H1 (cell line): ENCODE data around the gene PLEKHM3. TPM values are rescaled to one million over a fixed set of nuclear protein-coding genes. Genes with fewer than 3 reads are reported as not detected.

ENCODE experiments used
- CTCF ChIA-PET: fragments of 300-600 bp; sonication (Branson Sonifier 250); formaldehyde crosslinking; loops from one replicate; lab custom pipeline; 2021; ENCODE audit not compliant: partially characterized antibody; lab: Charles Lee
- POLR2A ChIA-PET: fragments of 300-600 bp; sonication (Branson Sonifier 250); formaldehyde crosslinking; loops from one replicate; lab custom pipeline; 2021; ENCODE audit warnings: inconsistent platforms; ENCODE audit not compliant: partially characterized antibody; lab: Charles Lee
- DNase-seq, 2 experiments: peaks; one replicate each; pipeline versions ENCODE4 v3.0.0 to v3.0.0-alpha.2; 2010 to 2022; ENCODE audit warnings: low spot score in 2 of 2, low read depth in 1 of 2, mixed read lengths in 1 of 2
- FAIRE-seq: peaks from 2 replicates; lab custom pipeline; 2011; peaks lifted over from hg19 to GRCh38; lab: Jason Lieb, UNC
- H2AFZ ChIP-seq: 2 replicates; pipeline ENCODE4 v1.8.1; 2012; ENCODE audit warnings: low read length, inconsistent platforms
- H2AK5ac ChIP-seq: 2 replicates; pipeline ENCODE4 v1.6.1; 2013; ENCODE audit warnings: low read depth, low read length
- H2BK120ac ChIP-seq: replicated peaks from 2 replicates; pipeline ENCODE3; 2013; ENCODE audit warnings: low read depth, low read length, inconsistent platforms
- H2BK12ac ChIP-seq: 2 replicates; pipeline ENCODE4 v1.6.1; 2013; ENCODE audit warnings: low read depth, low read length
- H2BK15ac ChIP-seq: 2 replicates; pipeline ENCODE4 v1.6.1; 2013; ENCODE audit warnings: low read length
- H2BK20ac ChIP-seq: 2 replicates; pipeline ENCODE4 v1.6.1; 2013; ENCODE audit warnings: low read length
- H2BK5ac ChIP-seq: 2 replicates; pipeline ENCODE4 v1.6.1; 2013; ENCODE audit warnings: low read depth, low read length
- H3K14ac ChIP-seq: 2 replicates; pipeline ENCODE4 v1.6.1; 2013; ENCODE audit warnings: inconsistent platforms; ENCODE audit not compliant: insufficient read length
- H3K18ac ChIP-seq: 2 replicates; pipeline ENCODE4 v1.6.1; 2013; ENCODE audit warnings: low read length; ENCODE audit errors: extremely low read depth
- H3K23ac ChIP-seq: 2 replicates; pipeline ENCODE4 v1.6.1; 2013; ENCODE audit warnings: inconsistent platforms; ENCODE audit not compliant: insufficient read length
- H3K23me2 ChIP-seq: 2 replicates; pipeline ENCODE4 v1.6.1; 2013; ENCODE audit warnings: low read depth, low read length
- H3K27ac ChIP-seq: 2 replicates; pipeline ENCODE4 v1.6.1; 2011; ENCODE audit warnings: low read depth, low read length, inconsistent platforms
- H3K27me3 ChIP-seq, 4 experiments: replicated peaks in 1 of 4; 1 replicate in 1 of 4; 2 replicates in 3 of 4; pipeline versions ENCODE4 v1.6.1 to v1.8.1; 2011 to 2013; ENCODE audit warnings: low read length in 3 of 4, mild to moderate bottlenecking in 3 of 4, inconsistent platforms in 2 of 4, mixed read lengths in 2 of 4, moderate library complexity in 1 of 4; ENCODE audit not compliant: control insufficient read depth in 3 of 4, insufficient read depth in 3 of 4; ENCODE audit errors: extremely low read depth in 1 of 4
- H3K36me3 ChIP-seq, 4 experiments: 2 replicates each; pipeline versions ENCODE4 v1.6.1 to v1.8.1; 2011 to 2013; ENCODE audit warnings: mild to moderate bottlenecking in 4 of 4, low read length in 3 of 4, moderate library complexity in 2 of 4, control low read depth in 1 of 4, inconsistent platforms in 1 of 4; ENCODE audit not compliant: insufficient read depth in 4 of 4, control insufficient read depth in 2 of 4
- H3K4ac ChIP-seq: replicated peaks from 2 replicates; pipeline ENCODE3; 2013; ENCODE audit warnings: low read length, low read depth, mixed read lengths, inconsistent platforms; ENCODE audit not compliant: insufficient read length
- H3K4me1 ChIP-seq, 4 experiments: replicated peaks in 1 of 4; 1 replicate in 1 of 4; 2 replicates in 3 of 4; pipeline versions ENCODE4 v1.6.1 to v1.8.1; 2011 to 2013; ENCODE audit warnings: low read length in 3 of 4, inconsistent platforms in 2 of 4, mixed read lengths in 1 of 4; ENCODE audit not compliant: insufficient read depth in 4 of 4, control insufficient read depth in 3 of 4
- H3K4me2 ChIP-seq, 2 experiments: 2 replicates each; pipeline versions ENCODE4 v1.6.1 to v1.8.1; 2011 to 2013; ENCODE audit warnings: low read depth in 2 of 2, low read length in 2 of 2, control low read depth in 1 of 2, inconsistent platforms in 1 of 2, mild to moderate bottlenecking in 1 of 2; ENCODE audit not compliant: insufficient read depth in 1 of 2
- H3K4me3 ChIP-seq, 4 experiments: fragments of 200-600, 300-600 bp in 1 of 4; sonication (generic), shearing (Covaris generic), sonication (Bioruptor Twin) in 1 of 4; 2 replicates each; pipeline versions ENCODE4 v1.5.1 to v1.8.1; 2011 to 2016; ENCODE audit warnings: low read length in 4 of 4, low read depth in 3 of 4, control low read depth in 2 of 4, inconsistent platforms in 2 of 4, mild to moderate bottlenecking in 2 of 4, mixed read lengths in 1 of 4, moderate library complexity in 1 of 4; ENCODE audit not compliant: insufficient read depth in 2 of 4; ENCODE audit errors: extremely low read depth in 1 of 4
- H3K56ac ChIP-seq: replicated peaks from 2 replicates; pipeline ENCODE3; 2013; ENCODE audit warnings: low read depth, mild to moderate bottlenecking, mixed read lengths, low read length, inconsistent platforms; ENCODE audit not compliant: insufficient read length
- H3K79me1 ChIP-seq: 2 replicates; pipeline ENCODE4 v1.6.1; 2013; ENCODE audit warnings: low read depth, low read length, control low read depth
- H3K79me2 ChIP-seq, 2 experiments: 2 replicates each; pipeline versions ENCODE4 v1.6.1 to v1.8.1; 2012 to 2013; ENCODE audit warnings: low read length in 2 of 2, mild to moderate bottlenecking in 2 of 2, inconsistent platforms in 1 of 2; ENCODE audit not compliant: insufficient read depth in 2 of 2, control insufficient read depth in 1 of 2
- H3K9ac ChIP-seq, 4 experiments: replicated peaks in 1 of 4; 1 replicate in 1 of 4; 2 replicates in 3 of 4; pipeline versions ENCODE4 v1.6.1 to v1.8.1; 2011 to 2013; ENCODE audit warnings: low read depth in 3 of 4, low read length in 3 of 4, control low read depth in 2 of 4, mild to moderate bottlenecking in 2 of 4, moderate library complexity in 2 of 4, inconsistent platforms in 1 of 4; ENCODE audit errors: extremely low read depth in 1 of 4
- H3K9me3 ChIP-seq, 2 experiments: 2 replicates each; pipeline versions ENCODE4 v1.6.1 to v1.8.1; 2012 to 2013; ENCODE audit warnings: mild to moderate bottlenecking in 2 of 2, moderate library complexity in 2 of 2, control low read depth in 1 of 2, inconsistent platforms in 1 of 2, low read depth in 1 of 2, low read length in 1 of 2, mixed read lengths in 1 of 2; ENCODE audit not compliant: insufficient read depth in 2 of 2
- H4K20me1 ChIP-seq, 2 experiments: replicated peaks in 1 of 2; 2 replicates each; pipeline versions ENCODE3 to v1.8.1; 2011 to 2013; ENCODE audit warnings: inconsistent platforms in 2 of 2, low read length in 2 of 2, mild to moderate bottlenecking in 1 of 2; ENCODE audit not compliant: insufficient read depth in 2 of 2, control insufficient read depth in 1 of 2
- H4K5ac ChIP-seq: 2 replicates; pipeline ENCODE4 v1.6.1; 2013; ENCODE audit warnings: low read length, low read depth, mixed read lengths, inconsistent platforms; ENCODE audit not compliant: insufficient read length
- H4K8ac ChIP-seq: 2 replicates; pipeline ENCODE4 v1.8.0; 2013; ENCODE audit warnings: mild to moderate bottlenecking, moderate library complexity, low read length, inconsistent platforms; ENCODE audit not compliant: insufficient read depth; ENCODE audit errors: extremely low read depth
- H4K91ac ChIP-seq: replicated peaks from 2 replicates; pipeline ENCODE3; 2013; ENCODE audit warnings: low read length, mixed read lengths, inconsistent platforms; ENCODE audit not compliant: insufficient read length
- ATF3 ChIP-seq: IDR thresholded peaks from 2 replicates; pipeline ENCODE4 v1.6.1; 2011; ENCODE audit warnings: low read depth, mild to moderate bottlenecking, low read length; ENCODE audit not compliant: insufficient read depth
- CREB1 ChIP-seq: IDR thresholded peaks from 2 replicates; pipeline ENCODE4 v1.6.1; 2012; ENCODE audit warnings: inconsistent platforms
- E2F6 ChIP-seq: IDR thresholded peaks from 2 replicates; pipeline ENCODE4 v1.6.1; 2012; ENCODE audit warnings: inconsistent platforms
- EGR1 ChIP-seq: IDR thresholded peaks from 2 replicates; pipeline ENCODE4 v1.6.1; 2011; ENCODE audit warnings: low read depth, low read length, borderline replicate concordance
- GTF2F1 ChIP-seq: IDR thresholded peaks from 2 replicates; pipeline ENCODE4 v1.6.1; 2012; ENCODE audit warnings: low read depth, low read length, improper control_type of control experiment, borderline replicate concordance
- JUN ChIP-seq: IDR thresholded peaks from 2 replicates; pipeline ENCODE4 v1.6.1; 2011; ENCODE audit warnings: low read depth, mild to moderate bottlenecking, improper control_type of control experiment, low read length
- KDM5A ChIP-seq: fragments of 200-600 bp; IDR thresholded peaks from 2 replicates; pipeline ENCODE4 v1.7.1; 2012; ENCODE audit warnings: mild to moderate bottlenecking, low read length, inconsistent platforms, mixed read lengths
- MAX ChIP-seq: IDR thresholded peaks from 2 replicates; pipeline ENCODE4 v1.6.1; 2012; ENCODE audit warnings: inconsistent platforms
- RAD21 ChIP-seq, 2 experiments: IDR thresholded peaks in 1 of 2; conservative IDR thresholded peaks in 1 of 2; 2 replicates each; pipeline ENCODE4 v1.6.1; 2011; ENCODE audit warnings: low read depth in 2 of 2, low read length in 2 of 2, improper control_type of control experiment in 1 of 2, inconsistent platforms in 1 of 2, mild to moderate bottlenecking in 1 of 2, moderate library complexity in 1 of 2
- RFX5 ChIP-seq: IDR thresholded peaks from 2 replicates; pipeline ENCODE4 v1.6.1; 2011; ENCODE audit warnings: low read depth, low read length, improper control_type of control experiment, borderline replicate concordance
- SP4 ChIP-seq: IDR thresholded peaks from 2 replicates; pipeline ENCODE4 v1.6.1; 2012; ENCODE audit warnings: low read length, inconsistent platforms
- TAF1 ChIP-seq: IDR thresholded peaks from 2 replicates; pipeline ENCODE4 v1.6.1; 2011; ENCODE audit warnings: mild to moderate bottlenecking, low read depth, low read length
- TBP ChIP-seq: IDR thresholded peaks from 2 replicates; pipeline ENCODE4 v1.6.1; 2011; ENCODE audit warnings: low read depth, low read length, improper control_type of control experiment
- TEAD4 ChIP-seq: IDR thresholded peaks from 2 replicates; pipeline ENCODE4 v1.6.1; 2012; ENCODE audit warnings: low read depth, low read length, inconsistent platforms, mixed read lengths
- ZNF274 ChIP-seq: IDR thresholded peaks from 2 replicates; pipeline ENCODE4 v1.7.0; 2012; ENCODE audit warnings: low read length, borderline replicate concordance; ENCODE audit errors: extremely low read depth
- polyA plus RNA-seq, 7 experiments: library from polyadenylated mRNA; depleted of rRNA in 3 of 7; stranded (reverse) in 5 of 7; unstranded in 2 of 7; fragments of >200 nt in 5 of 7; fragments of 200-250 nt in 2 of 7; gene quantifications; 1 replicate in 5 of 7; 2 replicates in 1 of 7; 4 replicates in 1 of 7; pipeline versions ENCODE4 v1.2.1 to v1.2.3, GENCODE V29; 2011 to 2013; ENCODE audit warnings: missing spikeins in 2 of 7, mixed read lengths in 2 of 7
- total RNA-seq: library from RNA; stranded (reverse); fragmentation: NEBNext Ultra II Directional; extraction: Animal tissue kit (Norgen Biotek cat#: 25700); gene quantifications from 2 replicates; pipeline ENCODE4 v1.2.1, GENCODE V29; 2021

PLEKHM3 gene
- total and polyA plus RNA-seq, 2 of the 8 experiments (the other 6 are each of a cell fraction or from before 2014, with no cell fraction given): 2.3 to 5.8 TPM

- CTCF ChIA-PET: interaction anchor here (1.6 to 1.9 kb wide), 2 partner anchors 29 to 267 kb away, joined by 4 to 5 read pairs; no protein-coding TSS in a partner anchor
- TF ChIP-seq TAF1 (no peak), JUN (no peak), GTF2F1 (no peak), ZNF274 (no peak), ATF3 (no peak), KDM5A (no peak), RAD21 (IDR thresholded peaks at IDR 0.05 in 1 of 2, conservative IDR thresholded peaks at IDR 0.05 in 1 of 2; ENCODE audit: low read depth in 2 of 2, low read length in 2 of 2) (no peak), CREB1 (no peak), MAX (no peak), E2F6 (no peak), RFX5 (no peak), TEAD4 (no peak), TBP (no peak), EGR1 (no peak), SP4 (no peak)
These were observed 12.9 kb downstream of the PLEKHM3 start for GRCh38 chr2:208012449-208012848.

More at GRCh38 chr2:208012449-208012848, 12.9 kb downstream of the PLEKHM3 start:
- H3K4me3 ChIP-seq: no peak overlapping the region
- no peak overlapping the region; the same call in 1 of the 2 replicates for H4K8ac ChIP-seq
- no peak overlapping the region for H2BK120ac ChIP-seq
- H3K79me1 ChIP-seq: no peaks in the 10 kb centered on the region
- H4K5ac ChIP-seq: no peak overlapping the region
- POLR2A ChIA-PET: interaction anchor here (1.0 to 1.2 kb wide), 3 partner anchors 10 to 20 kb away, joined by 3 to 6 read pairs (median 4); partner anchors contain the start of gene PLEKHM3
- DNase-seq (no peak), FAIRE-seq (no peak)
- no peak overlapping the region for H2BK20ac ChIP-seq
- H3K36me3 ChIP-seq: no peaks in the 10 kb centered on the region
- no peak overlapping the region for H2BK15ac ChIP-seq
- no peaks in the 10 kb centered on the region for H4K20me1 ChIP-seq
- no peak overlapping the region for H3K9ac ChIP-seq
- no peaks in the 10 kb centered on the region for H3K4me1 ChIP-seq
- no peak overlapping the region for H2AFZ ChIP-seq
- H2AK5ac ChIP-seq: no peak overlapping the region
- no peak overlapping the region for H3K14ac ChIP-seq
- no peak overlapping the region for H2BK5ac ChIP-seq
- H3K4me2 ChIP-seq: no peak overlapping the region
- H3K9me3 ChIP-seq: no peaks in the 10 kb centered on the region
- H3K79me2 ChIP-seq: no peaks in the 10 kb centered on the region
- no peak overlapping the region for H3K18ac ChIP-seq
- H3K23ac ChIP-seq: no peak overlapping the region
- no peak overlapping the region for H3K56ac ChIP-seq
- no peak overlapping the region for H3K4ac ChIP-seq
- H2BK12ac ChIP-seq: no peak overlapping the region
- H3K27me3 ChIP-seq: no peaks in the 10 kb centered on the region
- H3K23me2 ChIP-seq: no peaks in the 10 kb centered on the region
- H4K91ac ChIP-seq: no peak overlapping the region
- H3K27ac ChIP-seq: no peak overlapping the region
